ENCODE results near the gene NRDC.

- TF ChIP-seq POLR2A (IDR thresholded peaks at IDR 0.05) (no peak), EP300 (IDR thresholded peaks at IDR 0.05; ENCODE audit: low read depth) (no peak)
These were observed 7.8 kb downstream of the NRDC start for GRCh38 chr1:51870603-51871350.
